ENCODE measurements around the gene U2AF1. TPM values are rescaled to one million over a fixed set of nuclear protein-coding genes. Genes with fewer than 3 reads are reported as not detected.
"Not testable (repeated sequence)": the region's sequence is repeated elsewhere in the genome, so short reads cannot be mapped to it uniquely, and the experiment has no call there.

U2AF1 gene
- total RNA-seq, 1 experiment from 2014 or later: 38.0 TPM

GRCh38 chr21:43115956-43116355 is 8.6 kb upstream of the U2AF1 start:
- H3K36me3 Mint-ChIP-seq (ENCODE audit: insufficient read depth, unreplicated experiment); H3K27ac Mint-ChIP-seq (ENCODE audit: low read depth, unreplicated experiment); H3K4me3 Mint-ChIP-seq (ENCODE audit: unreplicated experiment); CTCF ChIA-PET; H3K27me3 Mint-ChIP-seq (ENCODE audit: insufficient read depth, unreplicated experiment); POLR2A ChIA-PET; BruUV-seq (replicated peaks); H3K4me1 Mint-ChIP-seq (ENCODE audit: insufficient read depth, unreplicated experiment); intact Hi-C loops (cut with micrococcal nuclease); H3K9me3 Mint-ChIP-seq (ENCODE audit: unreplicated experiment); DNase-seq (ENCODE audit: unreplicated experiment): not testable (repeated sequence)

- H3K27me3 Mint-ChIP-seq (ENCODE audit: insufficient read depth, unreplicated experiment); BruUV-seq (replicated peaks); H3K36me3 Mint-ChIP-seq (ENCODE audit: insufficient read depth, unreplicated experiment); DNase-seq (ENCODE audit: unreplicated experiment); H3K4me1 Mint-ChIP-seq (ENCODE audit: insufficient read depth, unreplicated experiment); H3K27ac Mint-ChIP-seq (ENCODE audit: low read depth, unreplicated experiment); POLR2A ChIA-PET; CTCF ChIA-PET; intact Hi-C loops (cut with micrococcal nuclease); H3K9me3 Mint-ChIP-seq (ENCODE audit: unreplicated experiment); H3K4me3 Mint-ChIP-seq (ENCODE audit: unreplicated experiment): not testable (repeated sequence)
Observed at GRCh38 chr21:43114483-43114882, 7.1 kb upstream of the U2AF1 start.

GRCh38 chr21:43109006-43109405 is 1.6 kb upstream of the U2AF1 start:
- H3K4me3 Mint-ChIP-seq (ENCODE audit: unreplicated experiment); POLR2A ChIA-PET; H3K4me1 Mint-ChIP-seq (ENCODE audit: insufficient read depth, unreplicated experiment); intact Hi-C loops (cut with micrococcal nuclease); H3K27me3 Mint-ChIP-seq (ENCODE audit: insufficient read depth, unreplicated experiment); H3K27ac Mint-ChIP-seq (ENCODE audit: low read depth, unreplicated experiment); DNase-seq (ENCODE audit: unreplicated experiment); H3K36me3 Mint-ChIP-seq (ENCODE audit: insufficient read depth, unreplicated experiment); CTCF ChIA-PET; H3K9me3 Mint-ChIP-seq (ENCODE audit: unreplicated experiment); BruUV-seq (replicated peaks): not testable (repeated sequence)

- BruUV-seq (replicated peaks); H3K9me3 Mint-ChIP-seq (ENCODE audit: unreplicated experiment); DNase-seq (ENCODE audit: unreplicated experiment); intact Hi-C loops (cut with micrococcal nuclease); POLR2A ChIA-PET; H3K36me3 Mint-ChIP-seq (ENCODE audit: insufficient read depth, unreplicated experiment); H3K27me3 Mint-ChIP-seq (ENCODE audit: insufficient read depth, unreplicated experiment); CTCF ChIA-PET; H3K4me1 Mint-ChIP-seq (ENCODE audit: insufficient read depth, unreplicated experiment); H3K4me3 Mint-ChIP-seq (ENCODE audit: unreplicated experiment); H3K27ac Mint-ChIP-seq (ENCODE audit: low read depth, unreplicated experiment): not testable (repeated sequence)
Observed at GRCh38 chr21:43108177-43108576, 807 bp upstream of the U2AF1 start.

DNA sequence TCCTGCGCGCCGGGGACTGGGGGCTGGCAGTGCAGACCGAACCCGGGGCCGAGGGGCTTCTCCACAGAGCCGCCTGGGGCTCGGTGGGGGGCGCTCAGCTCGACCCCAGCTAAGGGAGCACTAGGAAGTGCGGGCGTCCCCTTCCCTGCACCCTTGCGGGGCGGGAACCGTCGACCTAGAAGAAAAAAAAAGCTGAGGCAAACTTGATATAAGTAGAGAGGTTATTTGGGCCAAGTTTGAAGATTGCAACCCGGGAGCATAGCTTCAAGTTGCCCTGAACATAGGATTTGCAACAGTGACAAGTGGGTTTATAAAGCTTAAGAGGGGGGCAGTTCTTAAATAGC is 396 bp upstream of the U2AF1 start:
- POLR2A ChIA-PET; CTCF ChIA-PET; H3K9me3 Mint-ChIP-seq (ENCODE audit: unreplicated experiment); H3K27me3 Mint-ChIP-seq (ENCODE audit: insufficient read depth, unreplicated experiment); BruUV-seq (replicated peaks); H3K36me3 Mint-ChIP-seq (ENCODE audit: insufficient read depth, unreplicated experiment); H3K27ac Mint-ChIP-seq (ENCODE audit: low read depth, unreplicated experiment); intact Hi-C loops (cut with micrococcal nuclease); H3K4me3 Mint-ChIP-seq (ENCODE audit: unreplicated experiment); DNase-seq (ENCODE audit: unreplicated experiment); H3K4me1 Mint-ChIP-seq (ENCODE audit: insufficient read depth, unreplicated experiment): not testable (repeated sequence)

DNA sequence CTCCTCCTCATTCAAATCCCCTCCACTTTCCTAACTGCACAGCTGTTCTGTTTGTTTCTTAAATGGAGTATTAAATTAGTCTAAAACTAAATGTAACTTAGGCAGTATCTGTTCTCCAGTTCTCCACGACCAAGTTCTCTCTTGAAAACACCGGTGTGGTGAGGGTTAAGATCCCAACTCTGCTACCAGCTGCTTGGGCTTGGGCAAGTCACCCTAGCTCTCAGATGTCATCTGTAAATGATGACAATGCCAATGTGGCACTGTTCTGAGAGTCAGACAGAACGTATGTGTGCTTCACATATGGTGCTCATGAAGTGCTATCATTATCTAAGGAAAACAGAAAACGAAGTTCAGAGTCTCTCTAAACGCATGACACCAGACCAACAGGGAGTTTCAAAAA is 2.7 kb downstream of the U2AF1 start:
- H3K9me3 Mint-ChIP-seq (ENCODE audit: unreplicated experiment); H3K4me3 Mint-ChIP-seq (ENCODE audit: unreplicated experiment); POLR2A ChIA-PET; H3K36me3 Mint-ChIP-seq (ENCODE audit: insufficient read depth, unreplicated experiment); H3K27me3 Mint-ChIP-seq (ENCODE audit: insufficient read depth, unreplicated experiment); BruUV-seq (replicated peaks); H3K27ac Mint-ChIP-seq (ENCODE audit: low read depth, unreplicated experiment); intact Hi-C loops (cut with micrococcal nuclease); CTCF ChIA-PET; H3K4me1 Mint-ChIP-seq (ENCODE audit: insufficient read depth, unreplicated experiment); DNase-seq (ENCODE audit: unreplicated experiment): not testable (repeated sequence)

GRCh38 chr21:43102281-43102680 is 5.1 kb downstream of the U2AF1 start:
- POLR2A ChIA-PET; H3K36me3 Mint-ChIP-seq (ENCODE audit: insufficient read depth, unreplicated experiment); intact Hi-C loops (cut with micrococcal nuclease); CTCF ChIA-PET; H3K9me3 Mint-ChIP-seq (ENCODE audit: unreplicated experiment); DNase-seq (ENCODE audit: unreplicated experiment); H3K4me3 Mint-ChIP-seq (ENCODE audit: unreplicated experiment); H3K27ac Mint-ChIP-seq (ENCODE audit: low read depth, unreplicated experiment); H3K27me3 Mint-ChIP-seq (ENCODE audit: insufficient read depth, unreplicated experiment); H3K4me1 Mint-ChIP-seq (ENCODE audit: insufficient read depth, unreplicated experiment); BruUV-seq (replicated peaks): not testable (repeated sequence)

DNA sequence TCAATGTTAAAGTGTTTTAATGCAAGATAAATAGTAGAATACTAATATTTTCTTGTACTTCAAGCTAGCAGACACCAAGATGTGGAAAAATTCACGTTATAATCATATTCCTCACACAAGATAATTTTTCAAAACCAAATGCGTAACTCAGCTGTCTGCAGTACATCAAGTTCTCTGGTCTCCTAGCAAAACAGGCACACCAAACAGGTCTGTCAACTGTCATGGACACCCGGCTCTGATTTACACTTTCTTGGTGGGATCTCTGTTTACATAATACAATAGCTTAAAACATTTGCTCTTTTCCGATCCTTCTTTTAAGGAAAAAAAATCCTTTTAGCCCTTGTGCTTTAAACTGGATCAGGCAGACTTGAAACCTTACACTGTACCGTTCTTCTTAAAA is 5.7 kb downstream of the U2AF1 start:
- H3K36me3 Mint-ChIP-seq (ENCODE audit: insufficient read depth, unreplicated experiment); CTCF ChIA-PET; H3K4me3 Mint-ChIP-seq (ENCODE audit: unreplicated experiment): not testable (repeated sequence)

DNA sequence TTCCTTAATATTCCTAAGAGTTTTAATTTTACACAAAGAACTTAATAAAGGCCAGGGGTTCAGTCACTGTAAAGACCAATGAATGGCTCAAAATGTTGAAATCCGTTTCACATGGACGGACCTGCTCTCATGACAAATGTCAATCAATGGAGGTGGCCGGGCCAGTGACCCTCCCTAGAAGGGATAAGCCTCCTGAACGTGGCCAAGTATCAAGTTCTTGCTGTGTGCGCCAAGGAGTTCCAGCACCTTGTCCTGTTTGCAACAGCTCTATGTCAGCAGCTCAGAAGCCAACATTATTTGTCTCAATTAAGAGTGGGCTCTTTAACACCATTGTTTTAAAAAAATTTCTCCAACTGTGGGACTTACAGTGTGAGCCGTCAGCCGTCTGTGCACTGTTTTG is 6.4 kb downstream of the U2AF1 start:
- H3K4me1 Mint-ChIP-seq (ENCODE audit: insufficient read depth, unreplicated experiment); CTCF ChIA-PET; H3K27ac Mint-ChIP-seq (ENCODE audit: low read depth, unreplicated experiment); BruUV-seq (replicated peaks); intact Hi-C loops (cut with micrococcal nuclease); H3K27me3 Mint-ChIP-seq (ENCODE audit: insufficient read depth, unreplicated experiment); H3K36me3 Mint-ChIP-seq (ENCODE audit: insufficient read depth, unreplicated experiment); H3K4me3 Mint-ChIP-seq (ENCODE audit: unreplicated experiment); POLR2A ChIA-PET; H3K9me3 Mint-ChIP-seq (ENCODE audit: unreplicated experiment); DNase-seq (ENCODE audit: unreplicated experiment): not testable (repeated sequence)

More for the DNA sequence above, 5.7 kb downstream of the U2AF1 start:
- BruUV-seq (replicated peaks); H3K4me1 Mint-ChIP-seq (ENCODE audit: insufficient read depth, unreplicated experiment); H3K27ac Mint-ChIP-seq (ENCODE audit: low read depth, unreplicated experiment); POLR2A ChIA-PET; intact Hi-C loops (cut with micrococcal nuclease); H3K9me3 Mint-ChIP-seq (ENCODE audit: unreplicated experiment); DNase-seq (ENCODE audit: unreplicated experiment); H3K27me3 Mint-ChIP-seq (ENCODE audit: insufficient read depth, unreplicated experiment): not testable (repeated sequence)

GRCh38 chr21:43091979-43092614 is 15.3 kb downstream of the U2AF1 start:
- POLR2A ChIA-PET; H3K27me3 Mint-ChIP-seq (ENCODE audit: insufficient read depth, unreplicated experiment); H3K36me3 Mint-ChIP-seq (ENCODE audit: insufficient read depth, unreplicated experiment); BruUV-seq (replicated peaks); H3K4me3 Mint-ChIP-seq (ENCODE audit: unreplicated experiment); intact Hi-C loops (cut with micrococcal nuclease); DNase-seq (ENCODE audit: unreplicated experiment); H3K9me3 Mint-ChIP-seq (ENCODE audit: unreplicated experiment); CTCF ChIA-PET; H3K27ac Mint-ChIP-seq (ENCODE audit: low read depth, unreplicated experiment); H3K4me1 Mint-ChIP-seq (ENCODE audit: insufficient read depth, unreplicated experiment): not testable (repeated sequence)
